ENCODE data around the gene JAML. TPM values are rescaled to one million over a fixed set of nuclear protein-coding genes. Genes with fewer than 3 reads are reported as not detected.
A peak's percentile ranks its signal among the peaks of the same experiment; 100 is the strongest.

Gene JAML
- total and polyA plus RNA-seq, 4 experiments from 2014 or later, result 115 to 194 (median 142) TPM

- intact Hi-C loops (cut with micrococcal nuclease), result no loop called here
- no peak overlapping the region for H3K4me3 Mint-ChIP-seq
- ChIA-PET CTCF (ENCODE audit: partially characterized antibody) (interaction anchor here (6.9 kb wide), 1 partner anchor 24 kb away, joined by 109 read pairs; no protein-coding TSS in a partner anchor), POLR2A (ENCODE audit: partially characterized antibody) (no interaction called here)
- H3K4me1 ChIP-seq (ENCODE audit: insufficient read depth, low read length), result peaks cover 8% of the 10 kb centered on the region
- peaks cover 4 to 12% of the 10 kb centered on the region in 2 donors for H3K27me3 Mint-ChIP-seq
- no peak overlapping the region for H3K4me3 ChIP-seq (ENCODE audit: low read length in 2 of 2)
- peaks cover 0 to 5% (median 2%) of the 10 kb centered on the region in 4 donors for H3K4me1 Mint-ChIP-seq
- H3K27ac Mint-ChIP-seq, result no peak overlapping the region
- H3K27ac ChIP-seq (ENCODE audit: low read depth, low read length), result no peak overlapping the region
- DNase-seq, result no peak
- no peaks in the 10 kb centered on the region for H3K36me3 ChIP-seq (ENCODE audit: insufficient read depth, low read length)
- no peaks in the 10 kb centered on the region for H3K9me3 Mint-ChIP-seq
- H3K36me3 Mint-ChIP-seq, result no peaks in the 10 kb centered on the region
- no peaks in the 10 kb centered on the region for H3K27me3 ChIP-seq (ENCODE audit: insufficient read depth, low read length)
- no peaks in the 10 kb centered on the region for H3K9me3 ChIP-seq (ENCODE audit: control insufficient read depth in 1 of 2, low read length in 2 of 2)
Observed at GRCh38 chr11:118168316-118168715, 56.5 kb downstream of the JAML start.

- POLR2A ChIA-PET (ENCODE audit: partially characterized antibody), result no interaction called here
Observed at GRCh38 chr11:118167906-118168305, 56.9 kb downstream of the JAML start.

GRCh38 chr11:118167253-118167652, 57.6 kb downstream of the JAML start:
- H3K4me3 Mint-ChIP-seq, result no peak overlapping the region
- no peaks in the 10 kb centered on the region for H3K36me3 ChIP-seq (ENCODE audit: insufficient read depth, low read length)
- POLR2A ChIA-PET (ENCODE audit: partially characterized antibody), result no interaction called here
- intact Hi-C loops (cut with micrococcal nuclease), result no loop called here
- no peaks in the 10 kb centered on the region for H3K27me3 ChIP-seq (ENCODE audit: insufficient read depth, low read length)
- no peak overlapping the region for H3K4me3 ChIP-seq (ENCODE audit: low read length in 2 of 2)
- peaks cover 0 to 5% (median 2%) of the 10 kb centered on the region in 4 donors for H3K4me1 Mint-ChIP-seq
- H3K27ac Mint-ChIP-seq, result no peak overlapping the region
- H3K36me3 Mint-ChIP-seq, result no peaks in the 10 kb centered on the region
- no peaks in the 10 kb centered on the region for H3K9me3 Mint-ChIP-seq
- peaks cover 8% of the 10 kb centered on the region for H3K4me1 ChIP-seq (ENCODE audit: insufficient read depth, low read length)
- H3K27me3 Mint-ChIP-seq, result peaks cover 7 to 15% of the 10 kb centered on the region in 2 donors
- CTCF ChIA-PET (ENCODE audit: partially characterized antibody), result interaction anchor here (0.7 to 6.9 kb wide), 4 partner anchors 18 to 362 kb away, joined by 3 to 109 read pairs (median 3); no protein-coding TSS in a partner anchor
- no peaks in the 10 kb centered on the region for H3K9me3 ChIP-seq (ENCODE audit: control insufficient read depth in 1 of 2, low read length in 2 of 2)
- no peak overlapping the region for H3K27ac ChIP-seq (ENCODE audit: low read depth, low read length)
- no peak for DNase-seq

More at GRCh38 chr11:118167906-118168305, 56.9 kb downstream of the JAML start:
- intact Hi-C loops (cut with micrococcal nuclease), result no loop called here
- no peak overlapping the region for H3K27ac Mint-ChIP-seq
- Histone ChIP-seq H3K27ac (ENCODE audit: low read depth, low read length) (no peak overlapping the region), H3K4me1 (ENCODE audit: insufficient read depth, low read length) (peaks cover 8% of the 10 kb centered on the region), H3K27me3 (ENCODE audit: insufficient read depth, low read length) (no peaks in the 10 kb centered on the region), H3K36me3 (ENCODE audit: insufficient read depth, low read length) (no peaks in the 10 kb centered on the region), H3K9me3 (ENCODE audit: control insufficient read depth in 1 of 2, low read length in 2 of 2) (no peaks in the 10 kb centered on the region), H3K4me3 (ENCODE audit: low read length in 2 of 2) (no peak overlapping the region)
- H3K9me3 Mint-ChIP-seq, result no peaks in the 10 kb centered on the region
- no peaks in the 10 kb centered on the region for H3K36me3 Mint-ChIP-seq
- H3K4me1 Mint-ChIP-seq, result peaks cover 0 to 5% (median 2%) of the 10 kb centered on the region in 4 donors
- H3K4me3 Mint-ChIP-seq, result no peak overlapping the region
- no peak for DNase-seq
- CTCF ChIA-PET (ENCODE audit: partially characterized antibody), result interaction anchor here (0.7 to 6.9 kb wide), 3 partner anchors 17 to 362 kb away, joined by 3 to 109 read pairs (median 3); no protein-coding TSS in a partner anchor
- H3K27me3 Mint-ChIP-seq, result peaks cover 5 to 15% of the 10 kb centered on the region in 2 donors

DNA sequence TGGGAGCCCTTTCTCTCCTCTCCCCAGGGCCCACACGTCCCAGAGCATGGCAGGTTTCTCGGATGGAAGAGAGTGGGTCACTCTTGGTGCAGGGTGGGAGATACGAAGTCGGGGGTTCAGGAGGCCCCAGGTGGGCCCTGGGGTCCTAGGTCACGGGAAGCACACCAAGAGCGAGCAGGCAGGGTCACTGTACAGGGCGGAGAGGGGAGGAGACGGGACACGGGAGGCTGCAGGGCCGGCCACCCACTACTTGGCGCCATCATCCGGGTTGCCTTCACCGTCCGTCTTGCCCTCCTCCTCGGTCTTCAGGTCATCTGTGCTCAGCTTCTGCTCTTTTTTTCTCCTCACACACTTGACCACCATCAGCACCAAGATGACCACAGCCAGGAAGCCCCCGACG, 58.2 kb downstream of the JAML start:
- POLR2A ChIA-PET (ENCODE audit: partially characterized antibody), result no interaction called here
- Histone ChIP-seq H3K4me3 (ENCODE audit: low read length in 2 of 2) (no peak overlapping the region), H3K36me3 (ENCODE audit: insufficient read depth, low read length) (no peaks in the 10 kb centered on the region), H3K4me1 (ENCODE audit: insufficient read depth, low read length) (peaks cover 5% of the 10 kb centered on the region), H3K9me3 (ENCODE audit: control insufficient read depth in 1 of 2, low read length in 2 of 2) (no peaks in the 10 kb centered on the region), H3K27ac (ENCODE audit: low read depth, low read length) (no peak overlapping the region), H3K27me3 (ENCODE audit: insufficient read depth, low read length) (no peaks in the 10 kb centered on the region)
- no peak for DNase-seq
- intact Hi-C loops (cut with micrococcal nuclease), result no loop called here
- Mint-ChIP-seq H3K27ac (no peak overlapping the region), H3K27me3 (peaks cover 12 to 15% of the 10 kb centered on the region in 2 donors), H3K4me1 (peaks cover 0 to under 1% (median under 1%) of the 10 kb centered on the region in 4 donors), H3K9me3 (peaks cover 0 to 1% (median 0%) of the 10 kb centered on the region in 8 donors), H3K4me3 (no peak overlapping the region), H3K36me3 (no peaks in the 10 kb centered on the region)
- CTCF ChIA-PET (ENCODE audit: partially characterized antibody), result interaction anchor here (1.0 to 1.2 kb wide), 2 partner anchors 220 to 361 kb away, joined by 3 read pairs; no protein-coding TSS in a partner anchor

DNA sequence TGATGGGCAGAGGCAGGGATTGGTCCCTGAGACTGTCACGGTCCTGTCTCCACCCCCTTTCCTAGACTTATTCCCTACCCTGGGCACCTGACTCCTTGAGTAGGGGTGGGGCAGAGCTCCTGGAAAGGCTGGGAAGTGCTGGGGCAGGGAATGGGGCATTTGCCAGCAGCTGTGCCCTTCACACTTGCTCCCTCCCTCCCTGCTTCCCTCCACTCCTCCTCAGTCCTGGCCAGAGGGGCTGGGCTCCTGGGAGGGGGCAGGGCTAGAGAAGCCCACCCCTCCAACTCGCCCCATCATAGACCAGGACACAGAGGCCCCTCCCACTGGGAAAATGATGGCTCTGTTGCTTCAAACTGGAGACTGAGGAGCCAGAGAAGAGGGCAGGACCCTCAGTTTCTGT, 59.9 kb downstream of the JAML start:
- Histone ChIP-seq H3K36me3 (ENCODE audit: insufficient read depth, low read length) (no peaks in the 10 kb centered on the region), H3K27me3 (ENCODE audit: insufficient read depth, low read length) (no peaks in the 10 kb centered on the region), H3K4me3 (ENCODE audit: low read length in 2 of 2) (no peak overlapping the region), H3K27ac (ENCODE audit: low read depth, low read length) (no peak overlapping the region), H3K9me3 (ENCODE audit: control insufficient read depth in 1 of 2, low read length in 2 of 2) (no peaks in the 10 kb centered on the region), H3K4me1 (ENCODE audit: insufficient read depth, low read length) (no peaks in the 10 kb centered on the region)
- Mint-ChIP-seq H3K4me1 (no peaks in the 10 kb centered on the region), H3K36me3 (no peaks in the 10 kb centered on the region), H3K27ac (no peak overlapping the region), H3K4me3 (no peak overlapping the region), H3K27me3 (peaks cover 12 to 17% of the 10 kb centered on the region in 2 donors), H3K9me3 (peaks cover 0 to 1% (median 0%) of the 10 kb centered on the region in 8 donors)
- CTCF ChIA-PET (ENCODE audit: partially characterized antibody), result no interaction called here
- POLR2A ChIA-PET (ENCODE audit: partially characterized antibody), result no interaction called here
- intact Hi-C loops (cut with micrococcal nuclease), result no loop called here
- DNase-seq, result no peak

DNA sequence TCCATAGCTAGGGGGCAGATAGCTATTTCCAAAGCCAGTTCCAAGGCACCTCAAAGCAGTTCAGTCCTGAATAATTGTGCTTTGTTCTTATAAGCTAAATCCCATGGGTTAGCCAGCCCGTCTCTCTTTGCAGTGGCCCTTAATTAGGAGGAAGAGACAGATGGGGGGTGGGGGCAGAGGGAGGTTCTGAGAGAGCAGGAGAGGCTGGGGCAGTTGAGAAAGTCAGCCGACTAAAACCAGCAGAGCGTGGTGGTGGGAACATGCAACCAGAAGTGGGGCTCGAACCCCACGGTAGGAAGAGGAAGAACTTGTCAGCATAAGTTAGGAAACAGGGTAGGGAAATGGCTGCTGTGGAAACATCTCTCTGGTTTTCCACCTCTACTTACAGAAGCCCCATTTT, 61.3 kb downstream of the JAML start:
- peaks cover 0 to 3% (median 0%) of the 10 kb centered on the region in 8 donors for H3K9me3 Mint-ChIP-seq
- POLR2A ChIA-PET (ENCODE audit: partially characterized antibody), result no interaction called here
- no peak overlapping the region for H3K27ac Mint-ChIP-seq

GRCh38 chr11:118162846-118163245, 62.0 kb downstream of the JAML start:
- peaks cover 0 to under 1% (median 0%) of the 10 kb centered on the region in 4 donors for H3K4me1 Mint-ChIP-seq
- CTCF ChIA-PET (ENCODE audit: partially characterized antibody), result interaction anchor here (0.9 kb wide), 1 partner anchor 9 kb away, joined by 6 read pairs; no protein-coding TSS in a partner anchor
- peaks cover 15 to 26% of the 10 kb centered on the region in 2 donors for H3K27me3 Mint-ChIP-seq
- H3K36me3 Mint-ChIP-seq, result no peaks in the 10 kb centered on the region
- POLR2A ChIA-PET (ENCODE audit: partially characterized antibody), result no interaction called here
- Histone ChIP-seq H3K9me3 (ENCODE audit: control insufficient read depth in 1 of 2, low read length in 2 of 2) (no peaks in the 10 kb centered on the region), H3K36me3 (ENCODE audit: insufficient read depth, low read length) (no peaks in the 10 kb centered on the region), H3K4me1 (ENCODE audit: insufficient read depth, low read length) (no peaks in the 10 kb centered on the region), H3K27me3 (ENCODE audit: insufficient read depth, low read length) (peaks cover 12% of the 10 kb centered on the region), H3K4me3 (ENCODE audit: low read length in 2 of 2) (no peak overlapping the region), H3K27ac (ENCODE audit: low read depth, low read length) (no peak overlapping the region)
- H3K4me3 Mint-ChIP-seq, result no peak overlapping the region
- DNase-seq, result no peak
- intact Hi-C loops (cut with micrococcal nuclease), result no loop called here
- H3K9me3 Mint-ChIP-seq, result peaks cover 0 to 3% (median 0%) of the 10 kb centered on the region in 8 donors
- peak overlapping the region in 1 of 7 donors; percentile 64 for H3K27ac Mint-ChIP-seq

More for the DNA sequence above, 61.3 kb downstream of the JAML start:
- CTCF ChIA-PET (ENCODE audit: partially characterized antibody), result interaction anchor here (0.9 to 1.2 kb wide), 2 partner anchors 8 to 19 kb away, joined by 3 to 6 read pairs; no protein-coding TSS in a partner anchor
- no peaks in the 10 kb centered on the region for H3K4me1 Mint-ChIP-seq
- peaks cover 14 to 24% of the 10 kb centered on the region in 2 donors for H3K27me3 Mint-ChIP-seq
- Histone ChIP-seq H3K4me3 (ENCODE audit: low read length in 2 of 2) (no peak overlapping the region), H3K27ac (ENCODE audit: low read depth, low read length) (no peak overlapping the region), H3K27me3 (ENCODE audit: insufficient read depth, low read length) (peaks cover 10% of the 10 kb centered on the region), H3K9me3 (ENCODE audit: control insufficient read depth in 1 of 2, low read length in 2 of 2) (no peaks in the 10 kb centered on the region), H3K36me3 (ENCODE audit: insufficient read depth, low read length) (no peaks in the 10 kb centered on the region), H3K4me1 (ENCODE audit: insufficient read depth, low read length) (no peaks in the 10 kb centered on the region)
- intact Hi-C loops (cut with micrococcal nuclease), result no loop called here
- no peaks in the 10 kb centered on the region for H3K36me3 Mint-ChIP-seq
- DNase-seq, result no peak
- H3K4me3 Mint-ChIP-seq, result no peak overlapping the region

Measured in CD4-positive, alpha-beta memory T cell (primary cell).